ENCODE measurements around the gene TGM3. TPM values are rescaled to one million over a fixed set of nuclear protein-coding genes. Genes with fewer than 3 reads are reported as not detected.

Gene TGM3
- total RNA-seq, 1 donor from 2014 or later, result 1.5 TPM

GRCh38 chr20:2293486-2293885 is 2.3 kb upstream of the TGM3 start:
- H3K9me3 Mint-ChIP-seq, result peaks cover 4% of the 10 kb centered on the region
- peaks cover 54% of the 10 kb centered on the region for H3K27me3 Mint-ChIP-seq
- H3K4me3 Mint-ChIP-seq, result no peak overlapping the region
- H3K4me1 Mint-ChIP-seq (ENCODE audit: unreplicated experiment), result peaks cover 31% of the 10 kb centered on the region
- no peak for TF ChIP-seq CTCF (conservative IDR thresholded peaks at IDR 0.05)
- no peak overlapping the region for H3K27ac Mint-ChIP-seq
- H3K36me3 Mint-ChIP-seq, result no peaks in the 10 kb centered on the region
- no peak for DNase-seq (ENCODE audit: extremely low spot score, unreplicated experiment)

- no peaks in the 10 kb centered on the region for H3K36me3 Mint-ChIP-seq
- H3K4me3 Mint-ChIP-seq, result no peak overlapping the region
Measured at GRCh38 chr20:2293971-2294370, 1.8 kb upstream of the TGM3 start.

GRCh38 chr20:2295286-2295685 is 515 bp upstream of the TGM3 start:
- peaks cover 25% of the 10 kb centered on the region for H3K4me1 Mint-ChIP-seq (ENCODE audit: unreplicated experiment)
- H3K9me3 Mint-ChIP-seq, result peaks cover 4% of the 10 kb centered on the region
- no peak for DNase-seq (ENCODE audit: extremely low spot score, unreplicated experiment)
- TF ChIP-seq CTCF (conservative IDR thresholded peaks at IDR 0.05), result no peak
- H3K27ac Mint-ChIP-seq, result no peak overlapping the region
- H3K27me3 Mint-ChIP-seq, result peaks cover 53% of the 10 kb centered on the region
- H3K4me3 Mint-ChIP-seq, result no peak overlapping the region
- H3K36me3 Mint-ChIP-seq, result no peaks in the 10 kb centered on the region

More at GRCh38 chr20:2293971-2294370, 1.8 kb upstream of the TGM3 start:
- peaks cover 4% of the 10 kb centered on the region for H3K9me3 Mint-ChIP-seq
- peaks cover 54% of the 10 kb centered on the region for H3K27me3 Mint-ChIP-seq
- TF ChIP-seq CTCF (conservative IDR thresholded peaks at IDR 0.05), result no peak
- H3K4me1 Mint-ChIP-seq (ENCODE audit: unreplicated experiment), result peaks cover 31% of the 10 kb centered on the region
- no peak overlapping the region for H3K27ac Mint-ChIP-seq
- DNase-seq (ENCODE audit: extremely low spot score, unreplicated experiment), result no peak

GRCh38 chr20:2296524-2297356 is 939 bp downstream of the TGM3 start:
- peaks cover 4% of the 10 kb centered on the region for H3K9me3 Mint-ChIP-seq
- H3K4me1 Mint-ChIP-seq (ENCODE audit: unreplicated experiment), result peaks cover 29% of the 10 kb centered on the region
- no peak for DNase-seq (ENCODE audit: extremely low spot score, unreplicated experiment)
- peaks cover 49% of the 10 kb centered on the region for H3K27me3 Mint-ChIP-seq
- H3K4me3 Mint-ChIP-seq, result no peak overlapping the region
- H3K27ac Mint-ChIP-seq, result no peak overlapping the region
- TF ChIP-seq CTCF (conservative IDR thresholded peaks at IDR 0.05), result no peak
- no peaks in the 10 kb centered on the region for H3K36me3 Mint-ChIP-seq

- no peak for TF ChIP-seq CTCF (conservative IDR thresholded peaks at IDR 0.05)
- H3K4me3 Mint-ChIP-seq, result no peak overlapping the region
- peaks cover 49% of the 10 kb centered on the region for H3K27me3 Mint-ChIP-seq
- H3K4me1 Mint-ChIP-seq (ENCODE audit: unreplicated experiment), result peaks cover 29% of the 10 kb centered on the region
- H3K27ac Mint-ChIP-seq, result peak overlapping the region; percentile 0
- H3K36me3 Mint-ChIP-seq, result no peaks in the 10 kb centered on the region
- peaks cover 4% of the 10 kb centered on the region for H3K9me3 Mint-ChIP-seq
- DNase-seq (ENCODE audit: extremely low spot score, unreplicated experiment), result no peak
Measured at GRCh38 chr20:2297357-2297728, 1.5 kb downstream of the TGM3 start.
